CD4-positive, alpha-beta memory T cell (primary cell): ENCODE data around the gene PRDM2. TPM values are rescaled to one million over a fixed set of nuclear protein-coding genes. Genes with fewer than 3 reads are reported as not detected.
A peak's percentile ranks its signal among the peaks of the same experiment; 100 is the strongest.

Experiments
- CTCF ChIA-PET: fragments of 350-600 bp; sonication (Branson Sonifier 250); formaldehyde crosslinking; loops from one replicate; lab custom pipeline; 2021; ENCODE audit warnings: inconsistent platforms; ENCODE audit not compliant: partially characterized antibody; lab: Charles Lee
- POLR2A ChIA-PET: fragments of 350-600 bp; sonication (Branson Sonifier 250); formaldehyde crosslinking; loops from one replicate; lab custom pipeline; 2021; ENCODE audit not compliant: partially characterized antibody; lab: Charles Lee
- DNase-seq, 5 donors: peaks; one replicate each; pipeline versions ENCODE4 v3.0.0 to v3.0.0-alpha.2; 2020 to 2022; ENCODE audit warnings: mixed read lengths in 1 of 5
- H3K27ac ChIP-seq: one replicate; pipeline ENCODE4 v1.7.0; 2013; ENCODE audit warnings: low read depth, low read length
- H3K27me3 ChIP-seq: 2 replicates; pipeline ENCODE4 v1.7.0; 2013; ENCODE audit warnings: mild to moderate bottlenecking, low read length, moderate library complexity; ENCODE audit not compliant: insufficient read depth
- H3K36me3 ChIP-seq: 2 replicates; pipeline ENCODE4 v1.7.0; 2013; ENCODE audit warnings: mild to moderate bottlenecking, low read length, moderate library complexity; ENCODE audit not compliant: insufficient read depth
- H3K4me1 ChIP-seq: 2 replicates; pipeline ENCODE4 v1.7.0; 2013; ENCODE audit warnings: mild to moderate bottlenecking, low read length, moderate library complexity; ENCODE audit not compliant: insufficient read depth
- H3K4me3 ChIP-seq, 2 donors: one replicate each; pipeline ENCODE4 v1.7.0; 2013; ENCODE audit warnings: low read length in 2 of 2, mild to moderate bottlenecking in 1 of 2
- H3K9me3 ChIP-seq, 2 donors: one replicate each; pipeline ENCODE4 v1.7.0; 2013; ENCODE audit warnings: low read length in 2 of 2, control low read depth in 1 of 2; ENCODE audit not compliant: control insufficient read depth in 1 of 2
- H3K27ac Mint-ChIP-seq, 7 donors: one replicate each; pipeline ENCODE4 v1.8.0; 2020 to 2021; ENCODE audit warnings: mixed read lengths in 7 of 7, mild to moderate bottlenecking in 6 of 7, inconsistent platforms in 3 of 7, moderate library complexity in 3 of 7
- H3K27me3 Mint-ChIP-seq, 2 donors: one replicate each; pipeline ENCODE4 v1.8.0; 2020 to 2021; ENCODE audit warnings: mixed read lengths in 2 of 2
- H3K36me3 Mint-ChIP-seq, 2 donors: one replicate each; pipeline ENCODE4 v1.8.0; 2020 to 2021; ENCODE audit warnings: mixed read lengths in 2 of 2, inconsistent platforms in 1 of 2, mild to moderate bottlenecking in 1 of 2
- H3K4me1 Mint-ChIP-seq, 4 donors: one replicate each; pipeline ENCODE4 v1.8.0; 2020 to 2021; ENCODE audit warnings: mixed read lengths in 4 of 4, mild to moderate bottlenecking in 1 of 4
- H3K4me3 Mint-ChIP-seq, 8 donors: one replicate each; pipeline ENCODE4 v1.8.0; 2020 to 2021; ENCODE audit warnings: mixed read lengths in 8 of 8, mild to moderate bottlenecking in 7 of 8, moderate library complexity in 6 of 8, inconsistent platforms in 3 of 8
- H3K9me3 Mint-ChIP-seq, 8 donors: one replicate each; pipeline ENCODE4 v1.8.0; 2020 to 2021; ENCODE audit warnings: mixed read lengths in 8 of 8, mild to moderate bottlenecking in 5 of 8, inconsistent platforms in 3 of 8, moderate library complexity in 1 of 8
- intact Hi-C: fragments of 100-400 bp; cut with micrococcal nuclease; formaldehyde crosslinking; loops from one replicate; pipeline ENCODE4 v1.15.1; 2023
- polyA plus RNA-seq, 2 donors: library from polyadenylated mRNA; unstranded; fragments of 300-500 nt; fragmentation: Illumina TruSeq; gene quantifications; one replicate each; pipeline ENCODE4 v1.2.3, GENCODE V29; 2021
- total RNA-seq, 2 experiments: library from RNA; stranded (reverse); gene quantifications; one replicate each; pipeline ENCODE4 v1.2.3, GENCODE V29; 2021

Gene PRDM2
- total and polyA plus RNA-seq, 4 experiments from 2014 or later: 6.7 to 118 (median 68.3) TPM

DNA sequence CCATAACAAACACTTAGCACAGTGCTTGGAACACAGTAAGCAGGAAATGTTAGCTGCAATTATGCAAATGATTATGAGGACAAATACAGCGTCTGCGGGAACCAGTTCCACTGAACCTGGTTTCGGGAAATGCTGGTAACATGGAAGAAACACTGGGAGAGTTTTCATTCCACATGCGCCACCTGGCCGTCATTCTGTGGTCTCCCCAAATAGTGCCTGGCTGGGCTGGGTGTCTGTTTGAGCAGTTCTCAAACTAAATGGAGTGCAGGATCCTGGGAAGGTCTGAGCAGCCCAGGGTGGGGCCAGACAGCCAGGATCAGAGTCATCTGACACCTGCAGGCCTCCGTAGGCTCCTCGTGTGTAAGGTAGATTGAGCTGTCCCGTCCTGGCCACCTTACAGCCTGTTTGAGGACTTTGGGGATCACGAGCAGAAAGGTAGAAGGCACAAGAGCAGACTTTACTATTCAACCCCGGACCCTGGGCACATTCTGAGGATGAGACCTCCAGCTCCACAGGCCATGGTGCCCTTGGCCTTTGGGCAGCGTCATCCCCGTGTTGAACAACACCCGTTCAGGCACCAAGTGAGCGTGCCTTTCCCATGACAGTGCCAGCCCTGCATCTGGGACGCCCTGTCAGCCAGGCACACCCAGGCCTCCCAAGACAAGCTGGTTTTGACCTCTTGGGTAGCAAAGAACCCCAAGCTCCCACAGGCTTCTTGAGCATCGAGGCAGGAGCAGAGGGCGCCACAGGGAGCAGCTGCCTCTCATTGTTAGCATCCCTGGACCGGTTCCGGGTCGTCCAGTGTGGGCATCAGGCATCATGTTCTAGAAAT is 101.9 kb downstream of the PRDM2 start:
- ChIA-PET CTCF (no interaction called here), POLR2A (no interaction called here)
- Mint-ChIP-seq H3K36me3 (peaks cover 0 to 30% of the 10 kb centered on the region in 2 donors), H3K4me1 (peaks cover 15 to 43% (median 28%) of the 10 kb centered on the region in 4 donors), H3K27ac (peak overlapping the region in 4 of 7 donors; percentile 4 to 24 (median 9)), H3K9me3 (no peaks in the 10 kb centered on the region), H3K4me3 (no peak overlapping the region), H3K27me3 (no peaks in the 10 kb centered on the region)
- H3K27me3 ChIP-seq: no peaks in the 10 kb centered on the region
- H3K27ac ChIP-seq: no peak overlapping the region
- DNase-seq: no peak
- H3K9me3 ChIP-seq: no peaks in the 10 kb centered on the region
- intact Hi-C loops: no loop called here
- H3K4me3 ChIP-seq: no peak overlapping the region
- H3K36me3 ChIP-seq: no peaks in the 10 kb centered on the region
- H3K4me1 ChIP-seq: no peaks in the 10 kb centered on the region

DNA sequence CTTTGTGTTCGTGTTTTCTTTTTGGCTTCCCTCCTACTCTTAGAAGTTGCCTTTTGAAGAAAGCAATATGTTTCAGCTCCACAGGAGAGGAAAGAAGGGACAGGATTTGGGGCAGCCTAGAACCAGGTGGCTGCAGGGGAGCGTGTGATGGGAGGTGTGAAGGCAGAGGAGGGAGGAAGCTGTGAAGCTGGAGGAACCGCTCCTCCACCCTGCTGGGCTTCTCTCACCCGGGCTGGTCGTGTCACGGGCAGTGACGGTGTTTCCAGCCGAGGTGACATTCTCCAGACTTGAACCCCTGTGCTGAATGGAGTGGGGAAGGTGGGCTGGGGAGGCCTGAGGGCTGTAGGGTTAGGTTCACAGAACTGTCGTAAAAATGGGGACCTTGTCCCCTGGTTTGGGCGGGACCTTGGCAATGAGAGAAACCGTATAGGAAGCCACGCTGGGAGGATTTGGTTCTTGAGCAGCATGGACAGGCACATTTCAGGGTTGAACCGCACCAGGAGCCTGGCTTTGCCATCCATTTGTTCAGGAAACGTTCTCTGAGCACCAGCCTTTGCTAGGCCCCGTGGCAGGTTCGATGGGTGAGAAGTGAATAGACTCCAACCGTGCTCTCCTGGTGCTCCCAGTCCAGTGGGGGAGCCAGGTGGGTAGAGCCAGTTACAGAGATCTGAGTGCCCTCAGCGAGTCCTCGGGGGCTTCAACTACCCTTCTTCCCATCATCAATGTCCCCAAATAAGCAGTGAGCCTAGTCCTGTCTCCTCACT is 103.0 kb downstream of the PRDM2 start:
- Histone ChIP-seq H3K36me3 (no peaks in the 10 kb centered on the region), H3K4me1 (no peaks in the 10 kb centered on the region), H3K4me3 (no peak overlapping the region), H3K27ac (no peak overlapping the region), H3K9me3 (no peaks in the 10 kb centered on the region), H3K27me3 (no peaks in the 10 kb centered on the region)
- H3K4me1 Mint-ChIP-seq: peaks cover 18 to 42% (median 28%) of the 10 kb centered on the region in 4 donors
- H3K4me3 Mint-ChIP-seq: no peak overlapping the region
- H3K36me3 Mint-ChIP-seq: peaks cover 0 to 31% of the 10 kb centered on the region in 2 donors
- ChIA-PET POLR2A (no interaction called here), CTCF (no interaction called here)
- H3K27me3 Mint-ChIP-seq: no peaks in the 10 kb centered on the region
- DNase-seq: no peak
- peak overlapping the region in 5 of 7 donors; percentile 4 to 69 (median 29) for H3K27ac Mint-ChIP-seq
- intact Hi-C loops: no loop called here
- no peaks in the 10 kb centered on the region for H3K9me3 Mint-ChIP-seq

GRCh38 chr1:13803546-13804239 is 103.7 kb downstream of the PRDM2 start:
- peaks cover 4 to 26% of the 10 kb centered on the region in 2 donors for H3K36me3 Mint-ChIP-seq
- peaks cover 21 to 44% (median 30%) of the 10 kb centered on the region in 4 donors for H3K4me1 Mint-ChIP-seq
- no peak for DNase-seq
- H3K27me3 ChIP-seq: no peaks in the 10 kb centered on the region
- intact Hi-C loops: no loop called here
- H3K27ac ChIP-seq: no peak overlapping the region
- no peaks in the 10 kb centered on the region for H3K27me3 Mint-ChIP-seq
- H3K4me1 ChIP-seq: no peaks in the 10 kb centered on the region
- peak overlapping the region in 2 of 7 donors; percentile 12 to 17 for H3K27ac Mint-ChIP-seq
- H3K36me3 ChIP-seq: no peaks in the 10 kb centered on the region
- no peak overlapping the region for H3K4me3 Mint-ChIP-seq
- H3K4me3 ChIP-seq: no peak overlapping the region
- no peaks in the 10 kb centered on the region for H3K9me3 ChIP-seq
- POLR2A ChIA-PET: no interaction called here
- H3K9me3 Mint-ChIP-seq: no peaks in the 10 kb centered on the region
- CTCF ChIA-PET: interaction anchor here (1.7 kb wide), 1 partner anchor 10 kb away, joined by 5 read pairs; no protein-coding TSS in a partner anchor

DNA sequence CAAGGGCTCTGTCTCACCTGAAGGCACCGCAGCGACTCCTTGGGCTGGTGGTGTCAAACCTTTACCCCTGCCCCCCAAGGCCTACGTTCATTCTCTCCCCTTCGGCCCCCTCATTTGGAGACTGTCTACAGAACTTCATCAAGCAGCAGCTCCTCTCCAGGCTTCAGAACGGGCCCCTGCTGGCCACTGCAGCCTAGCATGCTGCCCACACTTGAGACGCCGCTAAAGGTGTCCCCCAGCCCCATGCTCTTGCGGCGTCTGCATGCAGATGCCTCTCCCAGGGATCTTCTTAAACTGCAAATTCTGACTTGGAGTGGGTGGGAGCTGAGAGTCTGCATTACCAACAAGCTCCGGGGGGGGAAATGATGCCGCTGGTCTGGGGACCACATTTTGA is 104.2 kb downstream of the PRDM2 start:
- H3K27me3 Mint-ChIP-seq: no peaks in the 10 kb centered on the region
- Histone ChIP-seq H3K27me3 (no peaks in the 10 kb centered on the region), H3K4me3 (no peak overlapping the region), H3K27ac (no peak overlapping the region), H3K9me3 (no peaks in the 10 kb centered on the region), H3K4me1 (no peaks in the 10 kb centered on the region), H3K36me3 (no peaks in the 10 kb centered on the region)
- peaks cover 24 to 45% (median 34%) of the 10 kb centered on the region in 4 donors for H3K4me1 Mint-ChIP-seq
- peaks cover 4 to 27% of the 10 kb centered on the region in 2 donors for H3K36me3 Mint-ChIP-seq
- no peak for DNase-seq
- H3K9me3 Mint-ChIP-seq: no peaks in the 10 kb centered on the region
- no peak overlapping the region for H3K27ac Mint-ChIP-seq
- ChIA-PET CTCF (interaction anchor here (1.7 kb wide), 1 partner anchor 9 kb away, joined by 5 read pairs; no protein-coding TSS in a partner anchor), POLR2A (no interaction called here)
- no peak overlapping the region for H3K4me3 Mint-ChIP-seq
- intact Hi-C loops: no loop called here

GRCh38 chr1:13805431-13805830 is 105.4 kb downstream of the PRDM2 start:
- ChIA-PET POLR2A (no interaction called here), CTCF (interaction anchor here (1.7 kb wide), 1 partner anchor 8 kb away, joined by 5 read pairs; no protein-coding TSS in a partner anchor)
- no peak for DNase-seq
- Histone ChIP-seq H3K9me3 (no peaks in the 10 kb centered on the region), H3K4me3 (no peak overlapping the region), H3K36me3 (no peaks in the 10 kb centered on the region), H3K4me1 (no peaks in the 10 kb centered on the region), H3K27me3 (no peaks in the 10 kb centered on the region), H3K27ac (no peak overlapping the region)
- Mint-ChIP-seq H3K36me3 (peaks cover 4 to 20% of the 10 kb centered on the region in 2 donors), H3K4me3 (no peak overlapping the region), H3K4me1 (peaks cover 24 to 56% (median 34%) of the 10 kb centered on the region in 4 donors), H3K27me3 (no peaks in the 10 kb centered on the region), H3K27ac (peak overlapping the region in 1 of 7 donors; percentile 83), H3K9me3 (no peaks in the 10 kb centered on the region)
- intact Hi-C loops: no loop called here

GRCh38 chr1:13806108-13806507 is 106.1 kb downstream of the PRDM2 start:
- no peak overlapping the region for H3K27ac ChIP-seq
- H3K36me3 ChIP-seq: no peaks in the 10 kb centered on the region
- H3K4me1 ChIP-seq: no peaks in the 10 kb centered on the region
- Mint-ChIP-seq H3K4me3 (peak overlapping the region in 1 of 8 donors; percentile 37), H3K36me3 (peaks cover 4 to 20% of the 10 kb centered on the region in 2 donors), H3K9me3 (no peaks in the 10 kb centered on the region), H3K27ac (peak overlapping the region in 5 of 7 donors; percentile 16 to 78 (median 46)), H3K27me3 (no peaks in the 10 kb centered on the region), H3K4me1 (peaks cover 25 to 56% (median 34%) of the 10 kb centered on the region in 4 donors)
- no peak for DNase-seq
- no peaks in the 10 kb centered on the region for H3K9me3 ChIP-seq
- intact Hi-C loops: no loop called here
- H3K4me3 ChIP-seq: no peak overlapping the region
- ChIA-PET CTCF (no interaction called here), POLR2A (no interaction called here)
- H3K27me3 ChIP-seq: no peaks in the 10 kb centered on the region
